ENCODE measurements around the gene FNDC8. TPM values are rescaled to one million over a fixed set of nuclear protein-coding genes. Genes with fewer than 3 reads are reported as not detected.
A peak's percentile ranks its signal among the peaks of the same experiment; 100 is the strongest.

The FNDC8 gene
- total RNA-seq, 1 experiment from 2014 or later: not detected

- Histone ChIP-seq H3K4me1 (ENCODE audit: insufficient read depth, low read length) (no peaks in the 10 kb centered on the region; the same call in 1 of the 2 replicates), H3K4me3 (ENCODE audit: low read length) (peak within 1 kb of the TSS; percentile 100), H2AFZ (ENCODE audit: low read length) (peak within 1 kb of the TSS; percentile 86), H3F3A (ENCODE audit: low read length, unreplicated experiment) (no peaks in the 10 kb centered on the region), H3K9ac (ENCODE audit: low read length) (peak within 1 kb of the TSS; percentile 96), H4K20me1 (ENCODE audit: low read length) (0 out of 2 replicates have a peak, but pooled peaks cover 5% of the 10 kb centered on the region), H3K4me2 (ENCODE audit: low read length) (peak within 1 kb of the TSS; percentile 92), H3K79me2 (ENCODE audit: low read length) (peaks cover 27% of the 10 kb centered on the region), H3K27me3 (ENCODE audit: low read length) (no peaks in the 10 kb centered on the region), H3K9me2 (replicated peaks; ENCODE audit: low read length) (no peaks in the 10 kb centered on the region), H3K36me3 (ENCODE audit: low read depth, low read length) (peaks cover 18% of the 10 kb centered on the region), H3K9me3 (ENCODE audit: low read length) (no peaks in the 10 kb centered on the region), H3K27ac (ENCODE audit: low read length) (0 out of 2 replicates have a peak within 1 kb of the TSS, but pooled peaks have one; percentile 5)
- DNase-seq (peak; percentile 70), ATAC-seq (peak; percentile 88)
- BruUV-seq (replicated peaks): TSS peak; percentile 70
- TF ChIP-seq EZH2phosphoT487 (IDR thresholded peaks at IDR 0.05; ENCODE audit: borderline replicate concordance, low read length): no peak
- peak; percentile 69 for TF ChIP-seq CTCF (conservative IDR thresholded peaks at IDR 0.05; ENCODE audit: low read depth, low read length)
- TF ChIP-seq EZH2 (IDR thresholded peaks at IDR 0.05; ENCODE audit: low read length, unreplicated experiment): no peak
- ChIA-PET CTCF (no interaction called here), POLR2A (ENCODE audit: unreplicated experiment) (no interaction called here)
- intact Hi-C loops (cut with micrococcal nuclease): no loop called here
Measured at GRCh38 chr17:35141681-35142466, 20.5 kb downstream of the FNDC8 start, which contains the start of gene NLE1. Gene NLE1, minus strand, starts transcription at chr17:35142303. Its CDS starts 28 bp downstream, at chr17:35142275.

GRCh38 chr17:35142467-35142796 is 21.0 kb downstream of the FNDC8 start:
- ATAC-seq (peak; percentile 9; the same call in 1 of the 2 replicates), DNase-seq (no peak)
- Histone ChIP-seq H3K9me3 (ENCODE audit: low read length) (no peaks in the 10 kb centered on the region), H4K20me1 (ENCODE audit: low read length) (0 out of 2 replicates have a peak, but pooled peaks cover 5% of the 10 kb centered on the region), H3K36me3 (ENCODE audit: low read depth, low read length) (peaks cover 18% of the 10 kb centered on the region), H3F3A (ENCODE audit: low read length, unreplicated experiment) (no peaks in the 10 kb centered on the region), H3K79me2 (ENCODE audit: low read length) (peaks cover 27% of the 10 kb centered on the region), H3K9me2 (replicated peaks; ENCODE audit: low read length) (no peaks in the 10 kb centered on the region), H3K4me2 (ENCODE audit: low read length) (peak overlapping the region; percentile 92; the same call in 1 of the 2 replicates), H3K27me3 (ENCODE audit: low read length) (no peaks in the 10 kb centered on the region), H3K27ac (ENCODE audit: low read length) (no peak overlapping the region), H3K4me3 (ENCODE audit: low read length) (peak overlapping the region; percentile 100; the same call in 1 of the 2 replicates), H3K9ac (ENCODE audit: low read length) (peak overlapping the region; percentile 96; the same call in 1 of the 2 replicates), H2AFZ (ENCODE audit: low read length) (peak overlapping the region; percentile 86; the same call in 1 of the 2 replicates), H3K4me1 (ENCODE audit: insufficient read depth, low read length) (no peaks in the 10 kb centered on the region; the same call in 1 of the 2 replicates)
- no TSS peak for BruUV-seq (replicated peaks)
- ChIA-PET CTCF (no interaction called here), POLR2A (ENCODE audit: unreplicated experiment) (no interaction called here)
- no peak for TF ChIP-seq EZH2 (IDR thresholded peaks at IDR 0.05; ENCODE audit: low read length, unreplicated experiment)
- TF ChIP-seq EZH2phosphoT487 (IDR thresholded peaks at IDR 0.05; ENCODE audit: borderline replicate concordance, low read length): no peak
- TF ChIP-seq CTCF (conservative IDR thresholded peaks at IDR 0.05; ENCODE audit: low read depth, low read length): no peak
- intact Hi-C loops (cut with micrococcal nuclease): no loop called here

GRCh38 chr17:35144840-35145239 is 23.4 kb downstream of the FNDC8 start:
- CTCF ChIA-PET: no interaction called here
- Histone ChIP-seq H3K9me2 (replicated peaks; ENCODE audit: low read length) (no peaks in the 10 kb centered on the region), H3F3A (ENCODE audit: low read length, unreplicated experiment) (no peaks in the 10 kb centered on the region), H4K20me1 (ENCODE audit: low read length) (0 out of 2 replicates have a peak, but pooled peaks cover 5% of the 10 kb centered on the region), H3K4me3 (ENCODE audit: low read length) (no peak overlapping the region), H3K4me1 (ENCODE audit: insufficient read depth, low read length) (no peaks in the 10 kb centered on the region; the same call in 1 of the 2 replicates), H3K27ac (ENCODE audit: low read length) (no peak overlapping the region), H3K4me2 (ENCODE audit: low read length) (no peak overlapping the region), H3K9me3 (ENCODE audit: low read length) (no peaks in the 10 kb centered on the region), H2AFZ (ENCODE audit: low read length) (no peak overlapping the region), H3K27me3 (ENCODE audit: low read length) (no peaks in the 10 kb centered on the region), H3K36me3 (ENCODE audit: low read depth, low read length) (0 out of 2 replicates have a peak, but pooled peaks cover under 1% of the 10 kb centered on the region), H3K9ac (ENCODE audit: low read length) (no peak overlapping the region), H3K79me2 (ENCODE audit: low read length) (peaks cover 21% of the 10 kb centered on the region)
- no TSS peak for BruUV-seq (replicated peaks)
- POLR2A ChIA-PET (ENCODE audit: unreplicated experiment): no interaction called here
- ATAC-seq (no peak), DNase-seq (no peak)
- intact Hi-C loops (cut with micrococcal nuclease): no loop called here
- TF ChIP-seq EZH2phosphoT487 (IDR thresholded peaks at IDR 0.05; ENCODE audit: borderline replicate concordance, low read length) (no peak), EZH2 (IDR thresholded peaks at IDR 0.05; ENCODE audit: low read length, unreplicated experiment) (no peak), CTCF (conservative IDR thresholded peaks at IDR 0.05; ENCODE audit: low read depth, low read length) (no peak)

All from PC-3 (cell line).